ENCODE results near the gene TRIM66. TPM values are rescaled to one million over a fixed set of nuclear protein-coding genes. Genes with fewer than 3 reads are reported as not detected.
A peak's percentile ranks its signal among the peaks of the same experiment; 100 is the strongest.

TRIM66 gene, protein sequence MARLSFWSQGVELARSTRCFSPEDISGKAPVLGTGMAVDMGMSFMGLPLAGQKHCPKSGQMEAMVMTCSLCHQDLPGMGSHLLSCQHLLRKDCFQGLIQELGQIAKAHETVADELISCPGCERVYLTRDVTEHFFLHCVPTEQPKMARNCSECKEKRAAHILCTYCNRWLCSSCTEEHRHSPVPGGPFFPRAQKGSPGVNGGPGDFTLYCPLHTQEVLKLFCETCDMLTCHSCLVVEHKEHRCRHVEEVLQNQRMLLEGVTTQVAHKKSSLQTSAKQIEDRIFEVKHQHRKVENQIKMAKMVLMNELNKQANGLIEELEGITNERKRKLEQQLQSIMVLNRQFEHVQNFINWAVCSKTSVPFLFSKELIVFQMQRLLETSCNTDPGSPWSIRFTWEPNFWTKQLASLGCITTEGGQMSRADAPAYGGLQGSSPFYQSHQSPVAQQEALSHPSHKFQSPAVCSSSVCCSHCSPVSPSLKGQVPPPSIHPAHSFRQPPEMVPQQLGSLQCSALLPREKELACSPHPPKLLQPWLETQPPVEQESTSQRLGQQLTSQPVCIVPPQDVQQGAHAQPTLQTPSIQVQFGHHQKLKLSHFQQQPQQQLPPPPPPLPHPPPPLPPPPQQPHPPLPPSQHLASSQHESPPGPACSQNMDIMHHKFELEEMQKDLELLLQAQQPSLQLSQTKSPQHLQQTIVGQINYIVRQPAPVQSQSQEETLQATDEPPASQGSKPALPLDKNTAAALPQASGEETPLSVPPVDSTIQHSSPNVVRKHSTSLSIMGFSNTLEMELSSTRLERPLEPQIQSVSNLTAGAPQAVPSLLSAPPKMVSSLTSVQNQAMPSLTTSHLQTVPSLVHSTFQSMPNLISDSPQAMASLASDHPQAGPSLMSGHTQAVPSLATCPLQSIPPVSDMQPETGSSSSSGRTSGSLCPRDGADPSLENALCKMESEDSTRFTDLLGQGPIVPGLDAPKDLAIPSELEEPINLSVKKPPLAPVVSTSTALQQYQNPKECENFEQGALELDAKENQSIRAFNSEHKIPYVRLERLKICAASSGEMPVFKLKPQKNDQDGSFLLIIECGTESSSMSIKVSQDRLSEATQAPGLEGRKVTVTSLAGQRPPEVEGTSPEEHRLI (N-terminal part only)
- 4.2 and 6.6 TPM in 2 replicates for total RNA-seq

- Histone ChIP-seq H3K36me3 (ENCODE audit: control insufficient read depth, insufficient read depth, low read length) (no peaks in the 10 kb centered on the region), H3K27me3 (ENCODE audit: control insufficient read depth, insufficient read depth, low read length) (no peaks in the 10 kb centered on the region), H3K4me3 (ENCODE audit: low read depth, low read length) (peak within 1 kb of the TSS; percentile 90)
- DNase-seq (ENCODE audit: low read depth) = peak; percentile 74
- TF ChIP-seq CTCF (IDR thresholded peaks at IDR 0.05; ENCODE audit: insufficient read depth, low read length, poor library complexity, severe bottlenecking) = no peak
Observed at GRCh38 chr11:8682303-8683114, at the start of gene TRIM66, which contains the start of gene RPL27A. Gene TRIM66 (minus strand): TSS chr11:8682665. CDS start chr11:8672274, 10,391 bp downstream. Gene RPL27A (plus strand): TSS chr11:8682792. CDS start chr11:8682814, 22 bp downstream.

GRCh38 chr11:8731647-8732323, 49.3 kb upstream of the TRIM66 start:
- DNase-seq (ENCODE audit: low read depth) = no peak
- no peaks in the 10 kb centered on the region for H3K27me3 ChIP-seq (ENCODE audit: control insufficient read depth, insufficient read depth, low read length)
- TF ChIP-seq CTCF (IDR thresholded peaks at IDR 0.05; ENCODE audit: insufficient read depth, low read length, poor library complexity, severe bottlenecking) = no peak
- H3K4me3 ChIP-seq (ENCODE audit: low read depth, low read length) = no peak overlapping the region
- H3K36me3 ChIP-seq (ENCODE audit: control insufficient read depth, insufficient read depth, low read length) = peaks cover 2% of the 10 kb centered on the region

DNA sequence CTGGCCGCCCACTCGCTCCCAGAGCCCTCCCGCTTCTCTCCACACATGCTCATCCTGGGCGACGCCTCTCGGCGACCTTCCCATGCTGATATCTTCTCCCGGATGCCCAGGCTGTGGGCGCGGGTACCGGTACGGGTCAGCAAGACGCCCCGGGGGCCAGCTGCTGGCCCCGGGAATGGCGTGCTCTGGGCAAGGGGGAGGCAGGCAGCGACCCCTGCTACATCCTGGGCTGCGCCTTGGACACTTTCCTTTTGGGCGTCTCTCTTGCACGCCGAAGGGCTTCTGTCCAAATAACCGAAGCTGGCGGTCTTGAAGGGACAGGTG, 48.2 kb upstream of the TRIM66 start:
- no peaks in the 10 kb centered on the region for H3K27me3 ChIP-seq (ENCODE audit: control insufficient read depth, insufficient read depth, low read length)
- H3K36me3 ChIP-seq (ENCODE audit: control insufficient read depth, insufficient read depth, low read length) = peaks cover 2% of the 10 kb centered on the region
- H3K4me3 ChIP-seq (ENCODE audit: low read depth, low read length) = no peak overlapping the region
- no peak for DNase-seq (ENCODE audit: low read depth)
- TF ChIP-seq CTCF (IDR thresholded peaks at IDR 0.05; ENCODE audit: insufficient read depth, low read length, poor library complexity, severe bottlenecking) = no peak

DNA sequence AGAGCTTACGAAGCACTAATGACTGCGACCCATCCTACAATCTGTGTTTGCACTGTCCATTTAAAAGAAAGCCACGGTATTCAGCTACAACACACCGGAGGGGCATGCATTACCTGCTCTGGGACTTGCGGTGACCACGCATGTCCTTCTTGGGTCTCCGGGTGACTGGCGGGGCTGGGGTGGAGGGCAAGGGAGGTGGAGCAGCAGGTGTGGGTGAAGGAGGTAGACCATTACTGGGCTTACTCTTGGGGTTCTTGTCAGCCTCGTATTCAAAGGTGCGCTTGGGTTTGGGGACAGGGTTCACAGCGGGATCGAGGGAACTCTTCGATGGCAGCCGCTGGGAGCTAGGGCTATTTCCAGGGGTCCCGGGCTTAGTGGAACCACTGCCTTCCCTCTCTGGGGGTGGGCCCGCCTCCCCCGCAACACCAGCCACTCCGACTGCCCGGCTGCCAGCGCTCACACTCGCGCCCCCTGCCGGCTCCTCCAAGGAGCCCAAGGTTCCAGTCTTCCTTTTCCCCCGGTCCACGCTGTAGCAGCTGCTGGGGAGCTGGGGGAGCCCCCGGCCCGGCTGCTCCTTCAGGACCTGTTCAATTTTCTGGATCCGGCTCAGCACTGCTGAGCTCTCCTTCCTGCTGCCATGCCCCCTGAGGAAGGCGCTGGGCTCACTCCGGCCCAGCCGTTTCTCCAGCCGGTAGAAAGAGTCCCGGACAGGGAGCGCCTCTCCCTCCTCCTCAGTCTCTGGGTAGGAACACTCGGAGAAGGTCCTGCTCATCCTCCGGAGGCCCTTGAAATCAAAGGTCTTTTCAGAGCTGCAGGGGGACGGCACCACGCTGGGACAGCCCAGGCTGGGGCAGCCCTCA, 47.6 kb upstream of the TRIM66 start:
- DNase-seq (ENCODE audit: low read depth) = no peak
- no peak overlapping the region for H3K4me3 ChIP-seq (ENCODE audit: low read depth, low read length)
- no peak for TF ChIP-seq CTCF (IDR thresholded peaks at IDR 0.05; ENCODE audit: insufficient read depth, low read length, poor library complexity, severe bottlenecking)

More for the DNA sequence above, 47.6 kb upstream of the TRIM66 start:
- Histone ChIP-seq H3K36me3 (ENCODE audit: control insufficient read depth, insufficient read depth, low read length) (peaks cover 2% of the 10 kb centered on the region), H3K27me3 (ENCODE audit: control insufficient read depth, insufficient read depth, low read length) (no peaks in the 10 kb centered on the region)
